ENCODE data around the gene NPL. TPM values are rescaled to one million over a fixed set of nuclear protein-coding genes. Genes with fewer than 3 reads are reported as not detected.

NPL gene
- total RNA-seq, 4 donors from 2014 or later = 9.6 to 94.5 (median 11.4) TPM; not detected in 1

DNA sequence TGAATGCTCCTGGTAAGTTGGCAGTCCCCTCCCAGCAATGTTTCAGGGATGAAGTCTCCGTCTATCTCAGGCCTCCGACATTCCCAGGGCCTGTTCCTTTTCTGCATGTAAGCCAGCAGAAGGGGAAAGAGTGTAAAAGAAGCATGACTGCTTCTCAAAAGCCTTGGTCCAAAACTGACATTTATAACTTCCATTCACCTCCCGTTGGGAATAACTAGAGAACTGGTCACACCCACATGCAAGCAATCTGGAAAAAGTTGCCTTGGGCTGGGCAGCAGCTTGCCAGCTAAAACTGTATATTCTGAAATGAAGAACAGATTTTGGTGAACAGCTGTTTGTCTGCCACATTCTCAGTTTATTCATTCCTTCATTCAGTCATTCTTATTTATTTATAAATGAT lies 24.2 kb upstream of the NPL start:
- Histone ChIP-seq H3K4me1 (no peaks in the 10 kb centered on the region), H3K27me3 (no peaks in the 10 kb centered on the region), H3K27ac (no peak overlapping the region), H3K36me3 (no peaks in the 10 kb centered on the region), H3K9me3 (no peaks in the 10 kb centered on the region), H3K4me3 (no peak overlapping the region)
- DNase-seq = no peak
- in situ Hi-C loops (cut with MboI; ENCODE audit: low pct_ligation_motif_present in 1 of 4, low pct_unique_long_range_greater_than_20kb in 1 of 4, low sequenced_read_pairs in 3 of 4) = no loop called here
- 63% methylated on average over 3 of the region's 3 CpGs; no CpG with 5 or more reads in 1 of the 2 donors for WGBS, 2 donors (ENCODE audit: low coverage in 1 of 2)
- TF ChIP-seq POLR2A (IDR thresholded peaks at IDR 0.05) (no peak), POLR2AphosphoS5 (IDR thresholded peaks at IDR 0.05) (no peak), EP300 (IDR thresholded peaks at IDR 0.05; ENCODE audit: low read depth) (no peak)
- TF ChIP-seq, protein P1, sequence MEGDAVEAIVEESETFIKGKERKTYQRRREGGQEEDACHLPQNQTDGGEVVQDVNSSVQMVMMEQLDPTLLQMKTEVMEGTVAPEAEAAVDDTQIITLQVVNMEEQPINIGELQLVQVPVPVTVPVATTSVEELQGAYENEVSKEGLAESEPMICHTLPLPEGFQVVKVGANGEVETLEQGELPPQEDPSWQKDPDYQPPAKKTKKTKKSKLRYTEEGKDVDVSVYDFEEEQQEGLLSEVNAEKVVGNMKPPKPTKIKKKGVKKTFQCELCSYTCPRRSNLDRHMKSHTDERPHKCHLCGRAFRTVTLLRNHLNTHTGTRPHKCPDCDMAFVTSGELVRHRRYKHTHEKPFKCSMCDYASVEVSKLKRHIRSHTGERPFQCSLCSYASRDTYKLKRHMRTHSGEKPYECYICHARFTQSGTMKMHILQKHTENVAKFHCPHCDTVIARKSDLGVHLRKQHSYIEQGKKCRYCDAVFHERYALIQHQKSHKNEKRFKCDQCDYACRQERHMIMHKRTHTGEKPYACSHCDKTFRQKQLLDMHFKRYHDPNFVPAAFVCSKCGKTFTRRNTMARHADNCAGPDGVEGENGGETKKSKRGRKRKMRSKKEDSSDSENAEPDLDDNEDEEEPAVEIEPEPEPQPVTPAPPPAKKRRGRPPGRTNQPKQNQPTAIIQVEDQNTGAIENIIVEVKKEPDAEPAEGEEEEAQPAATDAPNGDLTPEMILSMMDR (IDR thresholded peaks at IDR 0.05) = no peak
- intact Hi-C loops (cut with DNase I; ENCODE audit: low total_unique reads) = loop anchor here (10.0 kb wide), 1 partner anchor 91 kb away; no protein-coding TSS in a partner anchor

DNA sequence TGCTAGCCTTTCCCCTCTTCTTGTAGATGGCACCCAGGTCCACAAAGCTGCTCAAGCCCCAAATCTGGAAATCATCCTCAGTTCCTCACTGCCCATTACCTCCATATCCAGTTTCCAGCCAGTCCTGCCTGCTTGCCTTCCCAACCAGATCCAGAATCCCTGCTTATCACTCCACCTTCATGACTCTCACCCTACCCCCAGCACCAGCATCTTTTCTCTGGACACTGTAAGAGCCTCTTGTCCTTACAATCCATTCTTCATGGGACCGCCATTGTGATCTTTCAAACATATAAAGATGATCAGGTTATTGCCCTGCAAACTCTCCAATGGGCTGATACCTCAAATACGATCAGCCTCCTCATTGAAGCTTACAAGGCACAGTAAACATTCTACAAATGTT lies 23.5 kb upstream of the NPL start:
- in situ Hi-C loops (cut with MboI; ENCODE audit: low pct_ligation_motif_present in 1 of 4, low pct_unique_long_range_greater_than_20kb in 1 of 4, low sequenced_read_pairs in 3 of 4) = no loop called here

DNA sequence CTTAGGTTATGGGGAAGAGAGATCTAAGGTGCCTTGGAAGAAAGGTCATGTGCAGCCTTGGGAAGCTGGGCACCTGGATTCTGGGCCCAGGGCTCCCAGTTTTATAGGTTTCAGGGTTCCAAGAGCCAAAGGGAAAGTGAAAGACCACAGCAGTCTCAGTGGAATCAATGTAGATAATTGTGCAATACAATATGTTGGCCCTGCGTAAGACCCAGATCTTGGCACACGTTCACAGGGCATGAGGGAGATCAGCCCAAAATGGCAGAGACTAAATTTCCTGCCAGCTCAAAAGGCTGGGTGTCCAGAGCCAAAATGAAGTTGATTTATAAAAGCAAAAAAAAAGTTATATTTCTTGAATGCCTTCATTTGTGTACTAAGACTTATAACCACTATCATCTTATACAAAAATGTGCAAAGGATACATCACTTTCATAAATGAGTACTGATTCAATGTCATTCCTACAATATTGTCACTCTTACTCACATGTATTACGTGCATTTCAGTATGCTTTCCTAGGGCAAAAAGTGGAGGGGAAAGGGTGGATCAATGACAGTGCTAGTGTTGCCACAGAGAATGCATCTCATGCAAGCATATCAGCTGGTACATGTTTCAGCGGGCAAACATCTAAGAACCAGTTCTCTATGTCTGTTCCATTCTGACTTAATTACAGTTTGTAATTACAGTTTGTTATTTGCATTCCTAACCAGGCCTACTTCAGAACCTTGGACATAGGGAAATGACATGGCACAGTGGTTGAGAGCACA lies 22.5 kb upstream of the NPL start:
- DNase-seq = no peak
- in situ Hi-C loops (cut with MboI; ENCODE audit: low pct_ligation_motif_present in 1 of 4, low pct_unique_long_range_greater_than_20kb in 1 of 4, low sequenced_read_pairs in 3 of 4) = no loop called here
- Histone ChIP-seq H3K4me1 (no peaks in the 10 kb centered on the region), H3K9me3 (no peaks in the 10 kb centered on the region), H3K27ac (no peak overlapping the region), H3K36me3 (no peaks in the 10 kb centered on the region), H3K4me3 (no peak overlapping the region), H3K27me3 (no peaks in the 10 kb centered on the region)
- WGBS, 2 donors (ENCODE audit: low coverage in 1 of 2) = 80 to 90% methylated on average over 4 of the region's 4 CpGs
- TF ChIP-seq EP300 (IDR thresholded peaks at IDR 0.05; ENCODE audit: low read depth) = no peak
- no peak for TF ChIP-seq POLR2A (IDR thresholded peaks at IDR 0.05)
- no peak for TF ChIP-seq POLR2AphosphoS5 (IDR thresholded peaks at IDR 0.05)
- TF ChIP-seq, protein P1 (IDR thresholded peaks at IDR 0.05) = no peak
- intact Hi-C loops (cut with DNase I; ENCODE audit: low total_unique reads) = loop anchor here (10.0 kb wide), 1 partner anchor 92 kb away; no protein-coding TSS in a partner anchor

More for the DNA sequence above, 23.5 kb upstream of the NPL start:
- intact Hi-C loops (cut with DNase I; ENCODE audit: low total_unique reads) = loop anchor here (10.0 kb wide), 1 partner anchor 91 kb away; no protein-coding TSS in a partner anchor
- Histone ChIP-seq H3K27me3 (no peaks in the 10 kb centered on the region), H3K27ac (no peak overlapping the region), H3K4me3 (no peak overlapping the region), H3K9me3 (no peaks in the 10 kb centered on the region), H3K36me3 (no peaks in the 10 kb centered on the region), H3K4me1 (no peaks in the 10 kb centered on the region)
- no peak for DNase-seq
- TF ChIP-seq POLR2A (IDR thresholded peaks at IDR 0.05) (no peak), POLR2AphosphoS5 (IDR thresholded peaks at IDR 0.05) (no peak), EP300 (IDR thresholded peaks at IDR 0.05; ENCODE audit: low read depth) (no peak)
- TF ChIP-seq, protein P1 (IDR thresholded peaks at IDR 0.05) = no peak
- 89 to 100% methylated on average over 2 of the region's 2 CpGs for WGBS, 2 donors (ENCODE audit: low coverage in 1 of 2)

DNA sequence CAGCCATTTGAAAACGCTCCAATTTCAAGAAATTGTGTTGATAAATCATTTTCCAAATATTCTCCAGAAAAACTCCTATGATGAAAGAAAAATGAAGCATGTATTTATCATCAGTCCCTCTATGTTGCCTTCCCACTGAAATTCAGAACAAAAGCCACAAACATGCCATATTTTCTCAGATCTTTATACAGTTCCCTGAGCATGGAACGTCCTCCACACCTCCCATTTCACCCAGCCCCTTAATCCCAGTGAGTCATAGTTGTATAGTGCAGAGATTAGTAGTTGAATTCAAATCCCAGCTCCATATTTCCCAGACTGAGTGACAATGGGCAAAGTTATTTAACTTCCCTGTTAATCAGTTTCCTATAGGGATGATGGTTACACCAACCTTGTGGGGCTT lies 20.6 kb upstream of the NPL start:
- Histone ChIP-seq H3K36me3 (no peaks in the 10 kb centered on the region), H3K9me3 (no peaks in the 10 kb centered on the region), H3K4me1 (no peaks in the 10 kb centered on the region), H3K4me3 (no peak overlapping the region), H3K27ac (no peak overlapping the region), H3K27me3 (no peaks in the 10 kb centered on the region)
- DNase-seq = no peak
- in situ Hi-C loops (cut with MboI; ENCODE audit: low pct_ligation_motif_present in 1 of 4, low pct_unique_long_range_greater_than_20kb in 1 of 4, low sequenced_read_pairs in 3 of 4) (no loop called here), intact Hi-C loops (cut with DNase I; ENCODE audit: low total_unique reads) (loop anchor here (10.0 kb wide), 1 partner anchor 94 kb away; no protein-coding TSS in a partner anchor)
- no peak for TF ChIP-seq POLR2A (IDR thresholded peaks at IDR 0.05)
- TF ChIP-seq POLR2AphosphoS5 (IDR thresholded peaks at IDR 0.05) = no peak
- TF ChIP-seq, protein P1 (IDR thresholded peaks at IDR 0.05) = no peak
- TF ChIP-seq EP300 (IDR thresholded peaks at IDR 0.05; ENCODE audit: low read depth) = no peak
- 39 to 47% methylated on average over 2 of the region's 2 CpGs for WGBS, 2 donors (ENCODE audit: low coverage in 1 of 2)
